CD14-positive monocyte (primary cell): Measurements from ENCODE around the gene BEST1. TPM values are rescaled to one million over a fixed set of nuclear protein-coding genes. Genes with fewer than 3 reads are reported as not detected.
A peak's percentile ranks its signal among the peaks of the same experiment; 100 is the strongest.

Source experiments
- DNase-seq, 3 donors: peaks; one replicate each; pipeline ENCODE4 v3.0.0-alpha.2; 2011 to 2022
- H2AFZ ChIP-seq: 2 replicates; pipeline ENCODE4 v1.6.0; 2012; ENCODE audit warnings: mild to moderate bottlenecking, low read depth, low read length, inconsistent platforms; ENCODE audit not compliant: insufficient read depth, poor library complexity, severe bottlenecking
- H3K27ac ChIP-seq, 2 donors: 1 replicate in 1 of 2; 2 replicates in 1 of 2; pipeline ENCODE4 v1.5.1; 2012 to 2013; ENCODE audit warnings: low read length in 2 of 2, control low read depth in 1 of 2, inconsistent platforms in 1 of 2, low read depth in 1 of 2, mild to moderate bottlenecking in 1 of 2
- H3K27me3 ChIP-seq, 2 donors: one replicate each; pipeline versions ENCODE4 v1.6.0 to v1.6.1; 2011 to 2013; ENCODE audit warnings: low read length in 2 of 2; ENCODE audit not compliant: control insufficient read depth in 2 of 2, insufficient read depth in 2 of 2
- H3K36me3 ChIP-seq, 2 donors: replicated peaks in 1 of 2; 1 replicate in 1 of 2; 2 replicates in 1 of 2; pipeline versions ENCODE4 v1.5.1 to v1.6.1; 2012 to 2013; ENCODE audit warnings: low read length in 2 of 2, control low read depth in 1 of 2, inconsistent platforms in 1 of 2, mild to moderate bottlenecking in 1 of 2; ENCODE audit not compliant: insufficient read depth in 2 of 2, control insufficient read depth in 1 of 2
- H3K4me1 ChIP-seq, 2 donors: 1 replicate in 1 of 2; 2 replicates in 1 of 2; pipeline versions ENCODE4 v1.5.1 to v1.6.1; 2012 to 2013; ENCODE audit warnings: low read length in 2 of 2, control low read depth in 1 of 2, inconsistent platforms in 1 of 2, mild to moderate bottlenecking in 1 of 2, moderate library complexity in 1 of 2; ENCODE audit not compliant: insufficient read depth in 2 of 2, control insufficient read depth in 1 of 2
- H3K4me2 ChIP-seq: replicated peaks from 2 replicates; pipeline ENCODE3; 2012; ENCODE audit warnings: low read length, moderate library complexity, mild to moderate bottlenecking; ENCODE audit not compliant: poor library complexity, severe bottlenecking; ENCODE audit errors: extremely low read depth
- H3K4me3 ChIP-seq, 3 experiments: fragments of 200-600 bp in 1 of 3; sonication (generic) in 1 of 3; replicated peaks in 1 of 3; 1 replicate in 2 of 3; 2 replicates in 1 of 3; pipeline ENCODE4 v1.5.1; 2011 to 2013; ENCODE audit warnings: low read length in 3 of 3, mild to moderate bottlenecking in 3 of 3, control low read depth in 2 of 3, low read depth in 2 of 3, inconsistent platforms in 1 of 3, moderate library complexity in 1 of 3
- H3K79me2 ChIP-seq: 2 replicates; pipeline ENCODE4 v1.6.0; 2012; ENCODE audit warnings: mild to moderate bottlenecking, control low read depth, inconsistent platforms, low read length, moderate library complexity; ENCODE audit not compliant: insufficient read depth
- H3K9ac ChIP-seq: 2 replicates; pipeline ENCODE4 v1.6.0; 2017; ENCODE audit warnings: low read length, mild to moderate bottlenecking; ENCODE audit not compliant: insufficient read depth, poor library complexity, severe bottlenecking
- H3K9me3 ChIP-seq, 2 donors: replicated peaks in 1 of 2; 1 replicate in 1 of 2; 2 replicates in 1 of 2; pipeline versions ENCODE4 v1.5.1 to v1.6.1; 2012 to 2013; ENCODE audit warnings: low read length in 2 of 2, control low read depth in 1 of 2; ENCODE audit not compliant: control insufficient read depth in 1 of 2, insufficient read depth in 1 of 2
- H4K20me1 ChIP-seq: 2 replicates; pipeline ENCODE4 v1.6.0; 2012; ENCODE audit warnings: mild to moderate bottlenecking, low read length, control low read depth, moderate library complexity; ENCODE audit not compliant: insufficient read depth
- H3K27ac Mint-ChIP-seq, 7 donors: one replicate each; pipeline ENCODE4 v1.8.0; 2020; ENCODE audit warnings: mild to moderate bottlenecking in 7 of 7, mixed read lengths in 7 of 7, moderate library complexity in 6 of 7, inconsistent platforms in 2 of 7
- H3K27me3 Mint-ChIP-seq, 3 donors: one replicate each; pipeline ENCODE4 v1.8.0; 2021 to 2022; ENCODE audit warnings: low read depth in 3 of 3, mild to moderate bottlenecking in 3 of 3, mixed read lengths in 3 of 3, moderate library complexity in 3 of 3, inconsistent platforms in 1 of 3
- H3K36me3 Mint-ChIP-seq, 2 donors: one replicate each; pipeline ENCODE4 v1.8.0; 2020; ENCODE audit warnings: mixed read lengths in 2 of 2, inconsistent platforms in 1 of 2, mild to moderate bottlenecking in 1 of 2
- H3K4me1 Mint-ChIP-seq: one replicate; pipeline ENCODE4 v1.8.0; 2020; ENCODE audit warnings: mild to moderate bottlenecking, mixed read lengths
- H3K4me3 Mint-ChIP-seq, 2 donors: one replicate each; pipeline ENCODE4 v1.8.0; 2020; ENCODE audit warnings: mild to moderate bottlenecking in 2 of 2, mixed read lengths in 2 of 2, moderate library complexity in 1 of 2
- H3K9me3 Mint-ChIP-seq, 7 donors: one replicate each; pipeline ENCODE4 v1.8.0; 2020 to 2022; ENCODE audit warnings: mixed read lengths in 7 of 7, mild to moderate bottlenecking in 6 of 7, moderate library complexity in 6 of 7, inconsistent platforms in 2 of 7
- WGBS: methylation state at CpG from one replicate; pipeline ENCODE4 v1.1.5; 2013; ENCODE audit warnings: missing lambda C conversion rate; ENCODE audit not compliant: insufficient coverage; 5-methylcytosine and 5-hydroxymethylcytosine counted together
- intact Hi-C, 2 donors: fragments of 100-400 bp; cut with micrococcal nuclease; formaldehyde crosslinking; loops; one replicate each; pipeline versions ENCODE4 v1.15.0 to v1.15.1; 2023
- polyA plus RNA-seq, 3 donors: library from polyadenylated mRNA; depleted of rRNA in 1 of 3; unstranded in 2 of 3; stranded (reverse) in 1 of 3; fragments of 300-500 nt in 2 of 3; fragments of >200 nt in 1 of 3; fragmentation: Illumina TruSeq in 2 of 3; gene quantifications; 1 replicate in 2 of 3; 2 replicates in 1 of 3; pipeline ENCODE4 v1.2.3, GENCODE V29; 2012 to 2021
- TF ChIP-seq, protein P1 (sequence below): fragments of 200-600 bp; IDR thresholded peaks from one replicate; pipeline ENCODE4 v1.8.0; 2022; ENCODE audit warnings: antibody characterized with exemption, mild to moderate bottlenecking

The BEST1 gene
- polyA plus RNA-seq, 3 donors = 5.9 to 24.9 (median 7.4) TPM

DNA sequence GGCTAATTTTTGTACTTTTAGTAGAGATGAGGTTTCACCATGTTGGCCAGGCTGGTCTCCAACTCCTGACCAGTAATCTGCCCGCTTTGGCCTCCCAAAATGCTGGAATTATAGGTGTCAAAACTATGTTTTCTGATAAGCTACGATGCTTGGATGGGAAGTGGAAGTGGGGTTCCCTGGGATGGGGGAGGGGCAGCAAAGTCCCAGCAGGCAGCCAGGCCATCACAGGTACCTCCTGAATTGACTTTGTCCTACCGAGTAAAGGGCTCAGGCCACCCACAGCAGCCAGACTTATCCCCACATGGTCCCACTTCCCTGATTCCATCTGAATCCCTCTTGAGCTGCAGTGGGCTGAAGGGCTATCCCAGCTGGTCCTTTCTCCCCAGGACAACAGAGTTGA lies 10.4 kb downstream of the BEST1 start:
- H3K27me3 Mint-ChIP-seq = peaks cover 0 to 35% (median 0%) of the 10 kb centered on the region in 3 donors
- Histone ChIP-seq H3K4me1 (peaks cover 66 to 82% of the 10 kb centered on the region in 2 donors), H3K4me3 (no peak overlapping the region), H3K4me2 (no peak overlapping the region), H2AFZ (no peak overlapping the region), H3K9ac (no peak overlapping the region), H3K36me3 (peaks cover 26 to 60% of the 10 kb centered on the region in 2 donors), H3K27me3 (no peaks in the 10 kb centered on the region), H4K20me1 (peaks cover 42% of the 10 kb centered on the region), H3K27ac (no peak overlapping the region), H3K79me2 (peaks cover 35% of the 10 kb centered on the region), H3K9me3 (no peaks in the 10 kb centered on the region)
- H3K27ac Mint-ChIP-seq = peak overlapping the region in 6 of 7 donors; percentile 15 to 99 (median 68)
- TF ChIP-seq, protein P1, sequence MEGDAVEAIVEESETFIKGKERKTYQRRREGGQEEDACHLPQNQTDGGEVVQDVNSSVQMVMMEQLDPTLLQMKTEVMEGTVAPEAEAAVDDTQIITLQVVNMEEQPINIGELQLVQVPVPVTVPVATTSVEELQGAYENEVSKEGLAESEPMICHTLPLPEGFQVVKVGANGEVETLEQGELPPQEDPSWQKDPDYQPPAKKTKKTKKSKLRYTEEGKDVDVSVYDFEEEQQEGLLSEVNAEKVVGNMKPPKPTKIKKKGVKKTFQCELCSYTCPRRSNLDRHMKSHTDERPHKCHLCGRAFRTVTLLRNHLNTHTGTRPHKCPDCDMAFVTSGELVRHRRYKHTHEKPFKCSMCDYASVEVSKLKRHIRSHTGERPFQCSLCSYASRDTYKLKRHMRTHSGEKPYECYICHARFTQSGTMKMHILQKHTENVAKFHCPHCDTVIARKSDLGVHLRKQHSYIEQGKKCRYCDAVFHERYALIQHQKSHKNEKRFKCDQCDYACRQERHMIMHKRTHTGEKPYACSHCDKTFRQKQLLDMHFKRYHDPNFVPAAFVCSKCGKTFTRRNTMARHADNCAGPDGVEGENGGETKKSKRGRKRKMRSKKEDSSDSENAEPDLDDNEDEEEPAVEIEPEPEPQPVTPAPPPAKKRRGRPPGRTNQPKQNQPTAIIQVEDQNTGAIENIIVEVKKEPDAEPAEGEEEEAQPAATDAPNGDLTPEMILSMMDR = no peak
- intact Hi-C loops = loop anchor here in 1 of 2 donors (5.0 kb wide), 1 partner anchor 122 kb away; no protein-coding TSS in a partner anchor
- DNase-seq = no peak
- peaks cover 75 to 93% of the 10 kb centered on the region in 2 donors for H3K36me3 Mint-ChIP-seq
- no peak overlapping the region for H3K4me3 Mint-ChIP-seq
- H3K9me3 Mint-ChIP-seq = peaks cover 0 to 9% (median 0%) of the 10 kb centered on the region in 7 donors
- H3K4me1 Mint-ChIP-seq = peaks cover 72% of the 10 kb centered on the region
- WGBS = 100% methylated on average over 1 of the region's 3 CpGs

DNA sequence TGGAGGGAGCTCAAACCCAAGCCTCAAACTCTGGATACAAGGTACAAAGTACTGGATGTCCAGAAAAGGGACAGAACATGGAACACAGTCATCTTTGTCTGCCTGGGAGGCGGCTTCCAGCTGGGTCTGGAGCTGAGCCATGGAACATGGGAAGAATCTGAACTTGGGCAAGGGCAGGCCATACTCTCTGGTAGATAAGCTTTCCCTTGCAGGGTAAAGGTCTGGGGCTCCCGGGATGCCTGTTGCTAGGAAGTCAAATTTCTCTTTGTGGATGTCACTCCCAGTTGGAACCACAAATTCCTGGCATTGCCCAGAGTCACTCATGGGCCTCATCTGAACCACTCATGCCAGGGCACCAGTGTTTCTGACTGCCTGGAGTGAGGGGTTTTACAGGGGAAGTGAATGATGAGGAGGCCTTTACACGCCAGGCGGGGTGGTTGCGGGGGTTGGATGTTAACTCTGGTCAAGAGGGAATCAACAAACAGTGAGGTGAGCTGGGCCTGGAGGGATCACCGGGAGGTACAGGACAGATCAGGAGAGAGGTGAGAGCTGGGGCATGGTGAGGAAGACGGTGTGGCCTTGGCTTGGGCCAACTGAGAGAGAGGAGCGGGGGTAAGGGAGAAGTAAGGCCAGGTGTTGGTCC lies 11.5 kb downstream of the BEST1 start:
- H3K36me3 ChIP-seq = peaks cover 30 to 71% of the 10 kb centered on the region in 2 donors
- intact Hi-C loops = loop anchor here in 1 of 2 donors (2.0 to 5.0 kb wide), 2 partner anchors 63 to 121 kb away; no protein-coding TSS in a partner anchor
- H3K27ac ChIP-seq = peak overlapping the region; percentile 95 to 97
- H3K4me1 ChIP-seq = peaks cover 54 to 70% of the 10 kb centered on the region in 2 donors
- Mint-ChIP-seq H3K4me3 (peak overlapping the region in 1 of 2 donors; percentile 55), H3K27me3 (peaks cover 0 to 43% (median 0%) of the 10 kb centered on the region in 3 donors), H3K36me3 (peaks cover 80 to 94% of the 10 kb centered on the region in 2 donors), H3K9me3 (peaks cover 0 to 16% (median 8%) of the 10 kb centered on the region in 7 donors), H3K4me1 (peaks cover 61% of the 10 kb centered on the region), H3K27ac (peak overlapping the region; percentile 97 to 99 (median 99))
- no peaks in the 10 kb centered on the region for H3K27me3 ChIP-seq
- H3K79me2 ChIP-seq = peaks cover 35% of the 10 kb centered on the region
- peak in 1 of 3 donors; percentile 59 for DNase-seq
- H3K9me3 ChIP-seq = no peaks in the 10 kb centered on the region
- peaks cover 54% of the 10 kb centered on the region for H4K20me1 ChIP-seq
- H3K4me3 ChIP-seq = no peak overlapping the region
- H3K4me2 ChIP-seq = no peak overlapping the region
- H3K9ac ChIP-seq = no peak overlapping the region
- WGBS = 94% methylated on average over 8 of the region's 8 CpGs
- no peak overlapping the region for H2AFZ ChIP-seq
- TF ChIP-seq, protein P1 = no peak
